ENCODE results near the gene TSPO.

GRCh38 chr22:43181321-43182076 lies 30.1 kb downstream of the TSPO start:
- TF ChIP-seq CTCF (IDR thresholded peaks at IDR 0.05) (no peak), POLR2A (IDR thresholded peaks at IDR 0.05) (no peak)
